Panc1 (cell line): ENCODE results near the gene CAMK2B. TPM values are rescaled to one million over a fixed set of nuclear protein-coding genes. Genes with fewer than 3 reads are reported as not detected.

ENCODE experiments used
- ATAC-seq: fragments of 200-7000 bp; cut with Tn5 transposase; 2 replicates; pipeline ENCODE4 v1.9.1; 2020; ENCODE audit warnings: mild to moderate bottlenecking, moderate library complexity
- BruUV-seq: library from RNA; stranded (reverse); fragments of 400-500 nt; replicated peaks from 2 replicates; lab custom pipeline; 2021; lab: Mats Ljungman, UMichigan
- CTCF ChIA-PET: fragments of 300-600 bp; sonication (Branson Sonifier 250); formaldehyde crosslinking; loops from one replicate; lab custom pipeline; 2022; ENCODE audit warnings: antibody characterized with exemption; lab: Charles Lee
- POLR2A ChIA-PET: fragments of 300-600 bp; sonication (Branson Sonifier 250); formaldehyde crosslinking; loops from one replicate; lab custom pipeline; 2022; ENCODE audit warnings: antibody characterized with exemption; lab: Charles Lee
- DNase-seq: peaks from one replicate; pipeline ENCODE4 v3.0.0-alpha.2; 2010; ENCODE audit warnings: low read depth, low spot score
- H3K27ac ChIP-seq: 2 replicates; pipeline ENCODE4 v1.5.1; 2011; ENCODE audit warnings: mild to moderate bottlenecking, low read length, inconsistent platforms
- H3K27me3 ChIP-seq: fragments of 200-500 bp; sonication (Bioruptor generic); 2 replicates; pipeline ENCODE4 v1.6.0; 2014; ENCODE audit warnings: low read length, inconsistent platforms; ENCODE audit not compliant: control insufficient read depth, insufficient read depth
- H3K36me3 ChIP-seq: fragments of 200-500 bp; sonication (Bioruptor generic); 2 replicates; pipeline ENCODE4 v1.5.1; 2014; ENCODE audit warnings: inconsistent platforms, mild to moderate bottlenecking, low read length, moderate library complexity; ENCODE audit not compliant: control insufficient read depth, insufficient read depth
- H3K4me1 ChIP-seq: 2 replicates; pipeline ENCODE4 v1.5.1; 2011; ENCODE audit warnings: inconsistent platforms, mild to moderate bottlenecking, low read length, moderate library complexity; ENCODE audit not compliant: control insufficient read depth, insufficient read depth
- H3K4me3 ChIP-seq, 2 experiments: 2 replicates each; pipeline ENCODE4 v1.5.1; 2011 to 2012; ENCODE audit warnings: low read depth in 2 of 2, low read length in 2 of 2, mild to moderate bottlenecking in 2 of 2, inconsistent platforms in 1 of 2, moderate library complexity in 1 of 2
- H3K9me3 ChIP-seq: fragments of 200-500 bp; sonication (Bioruptor generic); 2 replicates; pipeline ENCODE4 v1.5.1; 2014; ENCODE audit warnings: low read depth, mild to moderate bottlenecking, inconsistent platforms, low read length, moderate library complexity; ENCODE audit not compliant: control insufficient read depth, insufficient read depth
- CTCF ChIP-seq: fragments of 450-650 bp; IDR thresholded peaks from 2 replicates; pipeline ENCODE4 v1.5.1; 2017; ENCODE audit warnings: mild to moderate bottlenecking
- POLR2AphosphoS5 ChIP-seq: IDR thresholded peaks from 2 replicates; pipeline ENCODE4 v1.6.1; 2012; ENCODE audit warnings: mild to moderate bottlenecking, low read depth, low read length, moderate library complexity
- REST ChIP-seq, 2 experiments: IDR thresholded peaks; 2 replicates each; pipeline ENCODE4 v1.6.1; 2011 to 2012; ENCODE audit warnings: low read depth in 2 of 2, control low read depth in 1 of 2, low read length in 1 of 2, mild to moderate bottlenecking in 1 of 2, moderate library complexity in 1 of 2; ENCODE audit not compliant: insufficient read depth in 1 of 2
- SIN3A ChIP-seq: IDR thresholded peaks from 2 replicates; pipeline ENCODE4 v1.6.1; 2012; ENCODE audit warnings: low read depth, mild to moderate bottlenecking, low read length, moderate library complexity, borderline replicate concordance; ENCODE audit not compliant: insufficient read depth
- TCF7L2 ChIP-seq: IDR thresholded peaks from 2 replicates; pipeline ENCODE4 v1.6.1; 2011; ENCODE audit warnings: mild to moderate bottlenecking, low read depth, low read length, inconsistent platforms
- in situ Hi-C: cut with HindIII; loops from 2 replicates; pipeline ENCODE4 v1.10.0; 2016; ENCODE audit warnings: low sequenced_read_pairs, low pct_unique_long_range_greater_than_20kb
- intact Hi-C: fragments of 100-400 bp; cut with micrococcal nuclease; formaldehyde crosslinking; loops from one replicate; pipeline ENCODE4 v1.10.0; 2022; ENCODE audit not compliant: unreplicated experiment
- total RNA-seq: library from RNA; stranded (reverse); gene quantifications from one replicate; pipeline ENCODE4 v1.2.1, GENCODE V29; 2021; ENCODE audit not compliant: unreplicated experiment

CAMK2B gene
- total RNA-seq, 1 experiment from 2014 or later = 0.26 TPM

GRCh38 chr7:44189286-44189992, 136.0 kb downstream of the CAMK2B start, which contains the start of gene GCK:
Gene GCK, minus strand, starts transcription at chr7:44189439. Its CDS starts 486 bp downstream, at chr7:44188953.
- ChIA-PET CTCF (interaction anchor here (0.6 kb wide), 1 partner anchor 54 kb away, joined by 3 read pairs; no protein-coding TSS in a partner anchor), POLR2A (no interaction called here)
- no peaks in the 10 kb centered on the region for H3K9me3 ChIP-seq
- H3K4me3 ChIP-seq = no peak within 1 kb of the TSS
- H3K36me3 ChIP-seq = no peaks in the 10 kb centered on the region
- ATAC-seq (no peak), DNase-seq (no peak)
- no peaks in the 10 kb centered on the region for H3K27me3 ChIP-seq
- intact Hi-C loops (no loop called here), in situ Hi-C loops (no loop called here)
- TF ChIP-seq SIN3A (no peak), POLR2AphosphoS5 (no peak), REST (IDR thresholded peaks at IDR 0.05; ENCODE audit: insufficient read depth in 1 of 2, low read depth in 2 of 2, low read length in 1 of 2) (no peak), CTCF (no peak), TCF7L2 (no peak)
- H3K4me1 ChIP-seq = peaks cover 10% of the 10 kb centered on the region
- no TSS peak for BruUV-seq
- H3K27ac ChIP-seq = no peak within 1 kb of the TSS

GRCh38 chr7:44188480-44189225, 136.7 kb downstream of the CAMK2B start:
- in situ Hi-C loops = no loop called here
- peaks cover 18% of the 10 kb centered on the region for H3K4me1 ChIP-seq
- H3K36me3 ChIP-seq = no peaks in the 10 kb centered on the region
- ChIA-PET CTCF (no interaction called here), POLR2A (no interaction called here)
- DNase-seq (no peak), ATAC-seq (no peak)
- no peak for TF ChIP-seq TCF7L2
- no peak for TF ChIP-seq CTCF
- TF ChIP-seq SIN3A = no peak
- no peak for TF ChIP-seq POLR2AphosphoS5
- no peak for TF ChIP-seq REST (IDR thresholded peaks at IDR 0.05; ENCODE audit: insufficient read depth in 1 of 2, low read depth in 2 of 2, low read length in 1 of 2)
- H3K4me3 ChIP-seq = no peak overlapping the region
- intact Hi-C loops = no loop called here
- H3K27me3 ChIP-seq = no peaks in the 10 kb centered on the region
- no TSS peak for BruUV-seq
- H3K27ac ChIP-seq = no peak overlapping the region
- H3K9me3 ChIP-seq = no peaks in the 10 kb centered on the region
